Gastrocnemius medialis (tissue), 4 donors: ENCODE measurements around the gene PLXDC2. TPM values are rescaled to one million over a fixed set of nuclear protein-coding genes. Genes with fewer than 3 reads are reported as not detected.

Experiments used
- ATAC-seq, 2 donors: fragments of 150-250 bp; one replicate each; pipeline ENCODE4 v1.9.1; 2016
- DNase-seq, 2 donors: peaks; one replicate each; pipeline ENCODE4 v3.0.0-alpha.2; 2019
- H3K27ac ChIP-seq, 4 donors: fragments of 200-600 bp; sonication (generic); 1 replicate in 1 of 4; 2 replicates in 3 of 4; pipeline ENCODE4 v1.5.1; 2016 to 2018; ENCODE audit warnings: mild to moderate bottlenecking in 2 of 4, moderate library complexity in 1 of 4
- H3K27me3 ChIP-seq, 3 donors: fragments of 200-600 bp; sonication (generic) in 2 of 3; 1 replicate in 1 of 3; 2 replicates in 2 of 3; pipeline versions ENCODE4 v1.5.1 to v1.6.0; 2016 to 2019; ENCODE audit warnings: mild to moderate bottlenecking in 1 of 3, moderate library complexity in 1 of 3
- H3K36me3 ChIP-seq, 2 donors: fragments of 200-600 bp; sonication (generic) in 1 of 2; one replicate each; pipeline ENCODE4 v1.5.1; 2017 to 2018
- H3K4me1 ChIP-seq, 2 donors: fragments of 200-600 bp; sonication (generic) in 1 of 2; one replicate each; pipeline ENCODE4 v1.5.1; 2016 to 2017; ENCODE audit warnings: mild to moderate bottlenecking in 2 of 2
- H3K4me3 ChIP-seq, 4 donors: fragments of 200-600 bp; sonication (generic) in 3 of 4; 1 replicate in 1 of 4; 2 replicates in 3 of 4; pipeline ENCODE4 v1.5.1; 2016 to 2019; ENCODE audit warnings: mild to moderate bottlenecking in 2 of 4
- H3K9me3 ChIP-seq, 3 donors: fragments of 200-600 bp; sonication (generic) in 2 of 3; 1 replicate in 1 of 3; 2 replicates in 2 of 3; pipeline ENCODE4 v1.5.1; 2016 to 2019
- POLR2A ChIP-seq, 2 donors: fragments of 450-650 bp; IDR thresholded peaks; one replicate each; pipeline ENCODE4 v1.6.1; 2017; ENCODE audit warnings: antibody characterized with exemption in 2 of 2, mild to moderate bottlenecking in 2 of 2, moderate library complexity in 2 of 2
- in situ Hi-C, 4 donors: fragments of 200-750 bp; cut with MboI; loops; one replicate each; pipeline versions ENCODE4 v1.15.0 to v1.8.0; 2017; ENCODE audit warnings: low sequenced_read_pairs in 4 of 4
- intact Hi-C: fragments of 100-400 bp; cut with DNase I; formaldehyde crosslinking; loops from one replicate; pipeline ENCODE4 v1.15.1; 2023; ENCODE audit warnings: low total_unique reads
- total RNA-seq, 4 donors: library from RNA; depleted of rRNA; stranded (reverse); fragments of >200 nt; gene quantifications; one replicate each; pipeline versions ENCODE4 v1.1.0 to v1.2.3, GENCODE V29; 2016
- TF ChIP-seq, protein P1 (sequence below), 5 experiments: fragments of 450-650 bp in 3 of 5; fragments of 200-600 bp in 2 of 5; sonication (generic) in 2 of 5; IDR thresholded peaks in 4 of 5; conservative IDR thresholded peaks in 1 of 5; 1 replicate in 4 of 5; 2 replicates in 1 of 5; pipeline ENCODE4 v1.5.1; 2016 to 2019; ENCODE audit warnings: antibody characterized with exemption in 5 of 5, mild to moderate bottlenecking in 3 of 5, moderate library complexity in 3 of 5

PLXDC2 gene
- total RNA-seq, 4 donors from 2014 or later, result 13.9 to 19.6 (median 15.0) TPM

- no peaks in the 10 kb centered on the region for H3K9me3 ChIP-seq
- DNase-seq (no peak), ATAC-seq (no peak)
- in situ Hi-C loops, result loop anchor here in 1 of 4 donors (25.0 kb wide), 1 partner anchor 1147 kb away; the partner anchor contains the start of genes ARL5B and NSUN6
- peaks cover 0 to 4% (median 0%) of the 10 kb centered on the region in 3 donors for H3K27me3 ChIP-seq
- H3K27ac ChIP-seq, result no peak overlapping the region
- TF ChIP-seq, protein P1, sequence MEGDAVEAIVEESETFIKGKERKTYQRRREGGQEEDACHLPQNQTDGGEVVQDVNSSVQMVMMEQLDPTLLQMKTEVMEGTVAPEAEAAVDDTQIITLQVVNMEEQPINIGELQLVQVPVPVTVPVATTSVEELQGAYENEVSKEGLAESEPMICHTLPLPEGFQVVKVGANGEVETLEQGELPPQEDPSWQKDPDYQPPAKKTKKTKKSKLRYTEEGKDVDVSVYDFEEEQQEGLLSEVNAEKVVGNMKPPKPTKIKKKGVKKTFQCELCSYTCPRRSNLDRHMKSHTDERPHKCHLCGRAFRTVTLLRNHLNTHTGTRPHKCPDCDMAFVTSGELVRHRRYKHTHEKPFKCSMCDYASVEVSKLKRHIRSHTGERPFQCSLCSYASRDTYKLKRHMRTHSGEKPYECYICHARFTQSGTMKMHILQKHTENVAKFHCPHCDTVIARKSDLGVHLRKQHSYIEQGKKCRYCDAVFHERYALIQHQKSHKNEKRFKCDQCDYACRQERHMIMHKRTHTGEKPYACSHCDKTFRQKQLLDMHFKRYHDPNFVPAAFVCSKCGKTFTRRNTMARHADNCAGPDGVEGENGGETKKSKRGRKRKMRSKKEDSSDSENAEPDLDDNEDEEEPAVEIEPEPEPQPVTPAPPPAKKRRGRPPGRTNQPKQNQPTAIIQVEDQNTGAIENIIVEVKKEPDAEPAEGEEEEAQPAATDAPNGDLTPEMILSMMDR (IDR thresholded peaks at IDR 0.05 in 4 of 5, conservative IDR thresholded peaks at IDR 0.05 in 1 of 5), result no peak
- H3K36me3 ChIP-seq, result no peaks in the 10 kb centered on the region
- intact Hi-C loops, result no loop called here
- no peak overlapping the region for H3K4me3 ChIP-seq
- no peaks in the 10 kb centered on the region for H3K4me1 ChIP-seq
These were observed 6.8 kb upstream of the PLXDC2 start for GRCh38 chr10:19809481-19809880.

- Histone ChIP-seq H3K9me3 (no peaks in the 10 kb centered on the region), H3K4me1 (no peaks in the 10 kb centered on the region), H3K27ac (no peak overlapping the region), H3K4me3 (no peak overlapping the region), H3K27me3 (peaks cover 0 to 4% (median 0%) of the 10 kb centered on the region in 3 donors), H3K36me3 (no peaks in the 10 kb centered on the region)
- intact Hi-C loops (loop anchor here (10.0 kb wide), 1 partner anchor 813 kb away; no protein-coding TSS in a partner anchor), in situ Hi-C loops (loop anchor here in 2 of 4 donors (10.0 to 25.0 kb wide), 2 partner anchors 953 to 1149 kb away; partner anchors contain the start of genes ARL5B (in 1 of the 2) and NSUN6 (in 1 of the 2))
- ATAC-seq (no peak), DNase-seq (peak in 1 of 2 donors; percentile 21)
- TF ChIP-seq, protein P1 (IDR thresholded peaks at IDR 0.05 in 4 of 5, conservative IDR thresholded peaks at IDR 0.05 in 1 of 5), result peak in 2 of 5 experiments; percentile 37 to 47
- no peak for TF ChIP-seq POLR2A (IDR thresholded peaks at IDR 0.05)
These were observed 4.7 kb upstream of the PLXDC2 start for GRCh38 chr10:19811540-19811939.

- intact Hi-C loops (loop anchor here (10.0 kb wide), 1 partner anchor 812 kb away; no protein-coding TSS in a partner anchor), in situ Hi-C loops (loop anchor here in 2 of 4 donors (10.0 to 25.0 kb wide), 2 partner anchors 952 to 1151 kb away; partner anchors contain the start of genes ARL5B (in 1 of the 2) and NSUN6 (in 1 of the 2))
These were observed 3.3 kb upstream of the PLXDC2 start for GRCh38 chr10:19812976-19813375.

GRCh38 chr10:19815036-19815730, 1.0 kb upstream of the PLXDC2 start:
- TF ChIP-seq, protein P1 (IDR thresholded peaks at IDR 0.05 in 4 of 5, conservative IDR thresholded peaks at IDR 0.05 in 1 of 5), result no peak
- TF ChIP-seq POLR2A (IDR thresholded peaks at IDR 0.05), result no peak
- DNase-seq, result no peak
- no peaks in the 10 kb centered on the region for H3K36me3 ChIP-seq
- H3K4me3 ChIP-seq, result peak overlapping the region; percentile 59 to 76 (median 76)
- no peak for ATAC-seq
- H3K27ac ChIP-seq, result peak overlapping the region; percentile 75 to 82 (median 76)
- intact Hi-C loops (loop anchor here (5.0 to 10.0 kb wide), 3 partner anchors 117 to 952 kb away; no protein-coding TSS in a partner anchor), in situ Hi-C loops (loop anchor here in 2 of 4 donors (10.0 to 25.0 kb wide), 2 partner anchors 950 to 1153 kb away; partner anchors contain the start of genes ARL5B (in 1 of the 2) and NSUN6 (in 1 of the 2))
- peaks cover 0 to 10% (median 3%) of the 10 kb centered on the region in 3 donors for H3K27me3 ChIP-seq
- no peaks in the 10 kb centered on the region for H3K9me3 ChIP-seq
- peaks cover 0 to 6% of the 10 kb centered on the region in 2 donors for H3K4me1 ChIP-seq

More at GRCh38 chr10:19812976-19813375, 3.3 kb upstream of the PLXDC2 start:
- Histone ChIP-seq H3K9me3 (no peaks in the 10 kb centered on the region), H3K4me1 (no peaks in the 10 kb centered on the region), H3K36me3 (no peaks in the 10 kb centered on the region), H3K27ac (no peak overlapping the region), H3K27me3 (peaks cover 0 to 6% (median 3%) of the 10 kb centered on the region in 3 donors), H3K4me3 (no peak overlapping the region)
- TF ChIP-seq POLR2A (IDR thresholded peaks at IDR 0.05), result no peak
- TF ChIP-seq, protein P1 (IDR thresholded peaks at IDR 0.05 in 4 of 5, conservative IDR thresholded peaks at IDR 0.05 in 1 of 5), result no peak
- ATAC-seq (no peak), DNase-seq (no peak)
